Right hindlimb (tissue), 1 donor: ENCODE results near the gene OBSL1.

Experiments used
- DNase-seq: peaks from one replicate; pipeline ENCODE4 v3.0.0-alpha.2; 2018

The OBSL1 gene

GRCh38 chr2:219530048-219530963 lies 41.0 kb downstream of the OBSL1 start:
- DNase-seq, result peak; percentile 90

GRCh38 chr2:219527472-219527871 lies 43.9 kb downstream of the OBSL1 start:
- DNase-seq, result no peak

- no peak for DNase-seq
These were observed 44.3 kb downstream of the OBSL1 start for GRCh38 chr2:219527076-219527394.

GRCh38 chr2:219526320-219527075 lies 44.8 kb downstream of the OBSL1 start:
- DNase-seq, result no peak

GRCh38 chr2:219525533-219526232 lies 45.7 kb downstream of the OBSL1 start:
- no peak for DNase-seq

- DNase-seq, result no peak
These were observed 46.5 kb downstream of the OBSL1 start for GRCh38 chr2:219524817-219525216.

- no peak for DNase-seq
These were observed 48.2 kb downstream of the OBSL1 start for GRCh38 chr2:219523031-219523671.

GRCh38 chr2:219522111-219523030 lies 49.0 kb downstream of the OBSL1 start:
- DNase-seq, result no peak

GRCh38 chr2:219521066-219521880 lies 50.1 kb downstream of the OBSL1 start:
- no peak for DNase-seq

- DNase-seq, result no peak
These were observed 51.3 kb downstream of the OBSL1 start for GRCh38 chr2:219520079-219520478.

- no peak for DNase-seq
These were observed 51.8 kb downstream of the OBSL1 start for GRCh38 chr2:219519526-219519916.

GRCh38 chr2:219517954-219518778 lies 53.2 kb downstream of the OBSL1 start:
- no peak for DNase-seq

- DNase-seq, result no peak
These were observed 54.5 kb downstream of the OBSL1 start for GRCh38 chr2:219516888-219517287.

GRCh38 chr2:219515874-219516629 lies 55.3 kb downstream of the OBSL1 start:
- no peak for DNase-seq

GRCh38 chr2:219514836-219515235 lies 56.5 kb downstream of the OBSL1 start:
- no peak for DNase-seq

GRCh38 chr2:219514196-219514761 lies 57.1 kb downstream of the OBSL1 start, which contains the start of gene ASIC4:
TSS of gene ASIC4 (plus strand) at chr2:219514482. CDS start at chr2:219514725, 243 bp downstream.
- DNase-seq, result no peak

GRCh38 chr2:219513787-219514186 lies 57.6 kb downstream of the OBSL1 start:
- no peak for DNase-seq

GRCh38 chr2:219512524-219513216 lies 58.7 kb downstream of the OBSL1 start:
- no peak for DNase-seq
